MM.1S (cell line): ENCODE results near the gene GARIN5A.
A peak's percentile ranks its signal among the peaks of the same experiment; 100 is the strongest.

Experiments
- DNase-seq: peaks from one replicate; pipeline ENCODE4 v3.0.0-alpha.2; 2015
- H2AFZ ChIP-seq: fragments of 300-600 bp; sonication (generic); 2 replicates; pipeline ENCODE4 v1.6.0; 2016; ENCODE audit warnings: antibody characterized with exemption, low read length
- H3F3A ChIP-seq: fragments of 300-600 bp; sonication (generic); 2 replicates; pipeline ENCODE4 v1.6.1; 2016; ENCODE audit warnings: mild to moderate bottlenecking, antibody characterized with exemption, low read length, moderate library complexity, mixed read lengths; ENCODE audit not compliant: insufficient read depth
- H3K27ac ChIP-seq: fragments of 300-600 bp; sonication (generic); 2 replicates; pipeline ENCODE4 v1.5.1; 2016; ENCODE audit warnings: mild to moderate bottlenecking, low read length
- H3K27me3 ChIP-seq: fragments of 300-600 bp; sonication (generic); replicated peaks from 2 replicates; pipeline ENCODE4 v1.6.0; 2016; ENCODE audit warnings: low read length; ENCODE audit not compliant: insufficient read depth
- H3K36me3 ChIP-seq: fragments of 300-600 bp; sonication (generic); replicated peaks from 2 replicates; pipeline ENCODE4 v1.6.1; 2016; ENCODE audit warnings: mild to moderate bottlenecking, low read length, mixed read lengths; ENCODE audit not compliant: insufficient read depth
- H3K4me1 ChIP-seq: fragments of 300-600 bp; sonication (generic); 2 replicates; pipeline ENCODE4 v1.6.1; 2016; ENCODE audit warnings: low read length, mixed read lengths
- H3K4me2 ChIP-seq: fragments of 300-600 bp; sonication (generic); 2 replicates; pipeline ENCODE4 v1.6.0; 2016; ENCODE audit warnings: low read depth, low read length
- H3K4me3 ChIP-seq: fragments of 300-600 bp; sonication (generic); 2 replicates; pipeline ENCODE4 v1.5.1; 2016; ENCODE audit warnings: low read length, mixed read lengths
- H3K79me2 ChIP-seq: fragments of 300-600 bp; sonication (generic); 2 replicates; pipeline ENCODE4 v1.6.1; 2016; ENCODE audit warnings: mixed run types, low read length, mixed read lengths
- H3K9ac ChIP-seq: fragments of 300-600 bp; sonication (generic); 2 replicates; pipeline ENCODE4 v1.6.1; 2016; ENCODE audit warnings: low read length, mixed read lengths
- H3K9me2 ChIP-seq: fragments of 300-600 bp; sonication (generic); replicated peaks from 2 replicates; pipeline ENCODE4 v1.6.1; 2016; ENCODE audit warnings: mild to moderate bottlenecking, low read length, mixed read lengths; ENCODE audit not compliant: insufficient read depth
- H3K9me3 ChIP-seq: fragments of 300-600 bp; sonication (generic); replicated peaks from 2 replicates; pipeline ENCODE4 v1.6.1; 2016; ENCODE audit warnings: mild to moderate bottlenecking, low read length, mixed read lengths; ENCODE audit not compliant: insufficient read depth
- H4K20me1 ChIP-seq: fragments of 300-600 bp; sonication (generic); 2 replicates; pipeline ENCODE4 v1.6.1; 2016; ENCODE audit warnings: mild to moderate bottlenecking, low read length, moderate library complexity, mixed read lengths; ENCODE audit not compliant: insufficient read depth
- CTCF ChIP-seq: fragments of 300-600 bp; sonication (generic); IDR thresholded peaks from 2 replicates; pipeline ENCODE4 v1.5.1; 2016; ENCODE audit warnings: antibody characterized with exemption, low read length, mixed read lengths
- EZH2 ChIP-seq: fragments of 300-600 bp; sonication (generic); optimal IDR thresholded peaks from 2 replicates; pipeline ENCODE3; 2017; ENCODE audit warnings: low read depth, mild to moderate bottlenecking, antibody characterized with exemption, low read length, mixed read lengths
- EZH2phosphoT487 ChIP-seq: fragments of 300-600 bp; sonication (generic); IDR thresholded peaks from 2 replicates; pipeline ENCODE4 v1.6.1; 2018; ENCODE audit warnings: antibody characterized with exemption, low read length

The GARIN5A gene

GRCh38 chr19:50510121-50510670 is 33.5 kb upstream of the GARIN5A start:
- no peak overlapping the region for H3K27ac ChIP-seq
- TF ChIP-seq EZH2phosphoT487 (no peak), EZH2 (no peak), CTCF (no peak)
- peak overlapping the region; percentile 87 for H3K4me2 ChIP-seq
- 0 out of 2 replicates have a peak, but pooled peaks cover 4% of the 10 kb centered on the region for H3K4me1 ChIP-seq
- H3K9me2 ChIP-seq = no peaks in the 10 kb centered on the region
- no peaks in the 10 kb centered on the region for H3K36me3 ChIP-seq
- DNase-seq = no peak
- H3F3A ChIP-seq = no peaks in the 10 kb centered on the region
- H2AFZ ChIP-seq = peak overlapping the region; percentile 81; the same call in 1 of the 2 replicates
- peak overlapping the region; percentile 84 for H3K4me3 ChIP-seq
- peak overlapping the region; percentile 63; the same call in 1 of the 2 replicates for H3K9ac ChIP-seq
- H4K20me1 ChIP-seq = no peaks in the 10 kb centered on the region
- no peaks in the 10 kb centered on the region for H3K27me3 ChIP-seq
- no peaks in the 10 kb centered on the region for H3K79me2 ChIP-seq
- no peaks in the 10 kb centered on the region for H3K9me3 ChIP-seq

GRCh38 chr19:50509366-50509765 is 32.7 kb upstream of the GARIN5A start:
- no peak overlapping the region for H2AFZ ChIP-seq
- H3K27ac ChIP-seq = no peak overlapping the region
- H4K20me1 ChIP-seq = no peaks in the 10 kb centered on the region
- no peak for TF ChIP-seq EZH2phosphoT487
- TF ChIP-seq EZH2 = no peak
- no peak for TF ChIP-seq CTCF
- no peak overlapping the region for H3K9ac ChIP-seq
- no peak overlapping the region for H3K4me2 ChIP-seq
- no peaks in the 10 kb centered on the region for H3K79me2 ChIP-seq
- 0 out of 2 replicates have a peak, but pooled peaks cover 4% of the 10 kb centered on the region for H3K4me1 ChIP-seq
- no peaks in the 10 kb centered on the region for H3F3A ChIP-seq
- H3K4me3 ChIP-seq = no peak overlapping the region
- H3K9me3 ChIP-seq = no peaks in the 10 kb centered on the region
- no peaks in the 10 kb centered on the region for H3K9me2 ChIP-seq
- no peaks in the 10 kb centered on the region for H3K36me3 ChIP-seq
- no peaks in the 10 kb centered on the region for H3K27me3 ChIP-seq
- DNase-seq = no peak

GRCh38 chr19:50508843-50509190 is 32.2 kb upstream of the GARIN5A start:
- TF ChIP-seq CTCF (no peak), EZH2phosphoT487 (no peak), EZH2 (no peak)

More at GRCh38 chr19:50508843-50509190, 32.2 kb upstream of the GARIN5A start:
- Histone ChIP-seq H2AFZ (no peak overlapping the region), H3K4me3 (no peak overlapping the region), H3K9ac (no peak overlapping the region), H3K9me3 (no peaks in the 10 kb centered on the region), H3F3A (no peaks in the 10 kb centered on the region), H3K27me3 (no peaks in the 10 kb centered on the region), H3K4me1 (0 out of 2 replicates have a peak, but pooled peaks cover 4% of the 10 kb centered on the region), H4K20me1 (no peaks in the 10 kb centered on the region), H3K9me2 (no peaks in the 10 kb centered on the region), H3K4me2 (no peak overlapping the region), H3K27ac (no peak overlapping the region), H3K36me3 (no peaks in the 10 kb centered on the region), H3K79me2 (no peaks in the 10 kb centered on the region)
- no peak for DNase-seq
